ENCODE measurements around the gene SEC31A.
A peak's percentile ranks its signal among the peaks of the same experiment; 100 is the strongest.

SEC31A gene

DNA sequence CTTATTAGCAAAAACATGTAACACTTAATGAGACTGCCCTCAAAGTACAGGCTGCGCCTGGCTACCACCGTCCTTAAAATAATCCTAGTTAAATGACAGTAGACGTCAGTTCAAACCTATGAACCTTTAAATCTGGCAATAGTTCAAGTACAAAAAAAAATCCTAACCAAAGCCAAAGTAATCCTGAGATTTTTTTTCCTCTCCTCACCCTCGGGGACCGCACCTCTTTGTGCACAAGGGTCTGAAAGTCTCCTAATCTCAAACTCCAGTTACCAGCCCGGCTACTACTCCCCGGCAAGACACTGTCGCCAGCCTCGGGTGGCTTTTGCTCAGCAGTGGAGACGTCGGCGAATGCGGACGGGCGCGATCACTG is 439 bp downstream of the SEC31A start:
- Histone ChIP-seq H2AFZ (ENCODE audit: low read length) (peak overlapping the region; percentile 80), H3K36me3 (replicated peaks; ENCODE audit: insufficient read depth, low read length) (no peaks in the 10 kb centered on the region; the same call in 1 of the 2 replicates)
- no peak for DNase-seq

DNA sequence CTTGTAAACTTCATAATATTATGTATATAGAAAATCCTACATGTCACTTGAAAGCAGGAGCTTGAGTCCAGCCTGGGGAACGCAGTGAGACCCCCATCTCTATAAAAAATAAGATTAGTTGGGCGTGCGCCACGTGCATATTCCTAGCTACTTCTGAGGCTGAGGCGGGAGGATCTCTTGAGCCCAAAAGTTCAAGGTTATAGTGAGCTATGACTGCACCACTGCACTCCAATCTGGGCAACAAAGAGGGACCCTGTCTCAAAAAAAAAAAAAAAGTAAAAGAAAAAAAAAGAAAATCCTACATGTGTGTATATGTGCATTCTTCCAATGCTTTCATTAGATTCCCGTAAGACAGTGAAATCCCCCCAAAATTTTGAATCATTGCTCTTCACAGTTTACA is 1.7 kb downstream of the SEC31A start:
- Histone ChIP-seq H3K4me3 (ENCODE audit: low read length) (peak overlapping the region; percentile 95), H3K9ac (ENCODE audit: low read length) (peak overlapping the region; percentile 92; the same call in 1 of the 2 replicates)

More for the DNA sequence above, 439 bp downstream of the SEC31A start:
- no peaks in the 10 kb centered on the region for H3K9me2 ChIP-seq (replicated peaks; ENCODE audit: insufficient read depth, low read length)
- H3K27me3 ChIP-seq (replicated peaks; ENCODE audit: insufficient read depth, low read length): no peaks in the 10 kb centered on the region
- peaks cover 69% of the 10 kb centered on the region for H3K79me2 ChIP-seq (ENCODE audit: low read length)
- peak overlapping the region; percentile 95 for H3K4me3 ChIP-seq (ENCODE audit: low read length)
- TF ChIP-seq EZH2 (optimal IDR thresholded peaks at IDR 0.05; ENCODE audit: low read depth, low read length) (no peak), EZH2phosphoT487 (IDR thresholded peaks at IDR 0.05; ENCODE audit: low read length) (no peak)
- TF ChIP-seq, protein P1, sequence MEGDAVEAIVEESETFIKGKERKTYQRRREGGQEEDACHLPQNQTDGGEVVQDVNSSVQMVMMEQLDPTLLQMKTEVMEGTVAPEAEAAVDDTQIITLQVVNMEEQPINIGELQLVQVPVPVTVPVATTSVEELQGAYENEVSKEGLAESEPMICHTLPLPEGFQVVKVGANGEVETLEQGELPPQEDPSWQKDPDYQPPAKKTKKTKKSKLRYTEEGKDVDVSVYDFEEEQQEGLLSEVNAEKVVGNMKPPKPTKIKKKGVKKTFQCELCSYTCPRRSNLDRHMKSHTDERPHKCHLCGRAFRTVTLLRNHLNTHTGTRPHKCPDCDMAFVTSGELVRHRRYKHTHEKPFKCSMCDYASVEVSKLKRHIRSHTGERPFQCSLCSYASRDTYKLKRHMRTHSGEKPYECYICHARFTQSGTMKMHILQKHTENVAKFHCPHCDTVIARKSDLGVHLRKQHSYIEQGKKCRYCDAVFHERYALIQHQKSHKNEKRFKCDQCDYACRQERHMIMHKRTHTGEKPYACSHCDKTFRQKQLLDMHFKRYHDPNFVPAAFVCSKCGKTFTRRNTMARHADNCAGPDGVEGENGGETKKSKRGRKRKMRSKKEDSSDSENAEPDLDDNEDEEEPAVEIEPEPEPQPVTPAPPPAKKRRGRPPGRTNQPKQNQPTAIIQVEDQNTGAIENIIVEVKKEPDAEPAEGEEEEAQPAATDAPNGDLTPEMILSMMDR (IDR thresholded peaks at IDR 0.05; ENCODE audit: low read length): no peak
- H3K9ac ChIP-seq (ENCODE audit: low read length): peak overlapping the region; percentile 92
- peaks cover 17% of the 10 kb centered on the region for H3K4me1 ChIP-seq (ENCODE audit: low read length)
- no peaks in the 10 kb centered on the region for H3K9me3 ChIP-seq (replicated peaks; ENCODE audit: insufficient read depth, low read length)
- peak overlapping the region; percentile 96 for H3K27ac ChIP-seq (ENCODE audit: low read length)
- peak overlapping the region; percentile 71 for H3K4me2 ChIP-seq (ENCODE audit: low read depth, low read length)
- H3F3A ChIP-seq (ENCODE audit: insufficient read depth, low read length): peaks cover 38% of the 10 kb centered on the region
- H4K20me1 ChIP-seq (ENCODE audit: insufficient read depth, low read length): no peaks in the 10 kb centered on the region

DNA sequence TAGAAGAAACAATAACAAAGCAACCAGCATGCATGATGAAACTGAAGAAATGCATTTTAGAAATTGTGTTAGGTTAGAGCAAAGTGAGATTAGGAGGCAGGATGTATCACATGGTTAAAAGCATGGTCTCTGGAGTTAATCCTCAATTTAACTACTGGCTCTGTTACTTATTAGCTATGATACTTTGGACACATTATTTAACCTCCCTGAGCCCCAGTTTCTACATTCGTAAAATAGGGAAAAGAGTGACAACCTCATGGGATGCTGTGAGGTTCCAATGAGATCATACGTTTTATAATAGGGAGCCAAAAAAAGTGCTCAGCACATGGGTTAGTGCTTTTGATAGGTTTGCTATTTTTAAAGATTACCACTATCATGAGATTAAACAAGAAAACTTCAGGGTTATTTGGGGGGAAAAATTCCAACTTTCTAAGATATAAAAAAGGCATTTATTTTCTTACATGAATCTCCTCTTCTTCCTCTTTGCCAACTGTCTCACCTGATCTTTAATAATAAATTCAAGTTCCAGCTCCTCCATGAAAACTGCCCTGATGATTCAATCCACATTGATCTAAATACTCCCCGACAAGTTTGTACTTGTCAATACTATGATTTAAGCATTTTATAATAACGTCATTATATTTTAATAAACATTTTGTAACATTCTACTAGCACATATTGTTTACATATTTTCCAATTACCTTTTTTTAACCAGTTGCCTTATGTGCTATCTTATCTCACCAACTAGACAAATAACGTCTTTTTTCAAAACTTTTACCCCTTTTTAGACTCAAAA is 4.6 kb downstream of the SEC31A start:
- no peak overlapping the region for H3K4me2 ChIP-seq (ENCODE audit: low read depth, low read length)

More for the DNA sequence above, 1.7 kb downstream of the SEC31A start:
- TF ChIP-seq EZH2phosphoT487 (IDR thresholded peaks at IDR 0.05; ENCODE audit: low read length): no peak
- TF ChIP-seq, protein P1 (IDR thresholded peaks at IDR 0.05; ENCODE audit: low read length): no peak
- TF ChIP-seq EZH2 (optimal IDR thresholded peaks at IDR 0.05; ENCODE audit: low read depth, low read length): no peak
- H3K9me2 ChIP-seq (replicated peaks; ENCODE audit: insufficient read depth, low read length): no peaks in the 10 kb centered on the region
- H4K20me1 ChIP-seq (ENCODE audit: insufficient read depth, low read length): no peaks in the 10 kb centered on the region
- DNase-seq: no peak
- peak overlapping the region; percentile 71 for H3K4me2 ChIP-seq (ENCODE audit: low read depth, low read length)
- H3K27me3 ChIP-seq (replicated peaks; ENCODE audit: insufficient read depth, low read length): no peaks in the 10 kb centered on the region
- no peak overlapping the region for H2AFZ ChIP-seq (ENCODE audit: low read length)
- H3K79me2 ChIP-seq (ENCODE audit: low read length): peaks cover 72% of the 10 kb centered on the region
- H3K4me1 ChIP-seq (ENCODE audit: low read length): peaks cover 17% of the 10 kb centered on the region
- peaks cover 38% of the 10 kb centered on the region for H3F3A ChIP-seq (ENCODE audit: insufficient read depth, low read length)
- no peaks in the 10 kb centered on the region for H3K36me3 ChIP-seq (replicated peaks; ENCODE audit: insufficient read depth, low read length)
- H3K9me3 ChIP-seq (replicated peaks; ENCODE audit: insufficient read depth, low read length): no peaks in the 10 kb centered on the region
- no peak overlapping the region for H3K27ac ChIP-seq (ENCODE audit: low read length)

DNA sequence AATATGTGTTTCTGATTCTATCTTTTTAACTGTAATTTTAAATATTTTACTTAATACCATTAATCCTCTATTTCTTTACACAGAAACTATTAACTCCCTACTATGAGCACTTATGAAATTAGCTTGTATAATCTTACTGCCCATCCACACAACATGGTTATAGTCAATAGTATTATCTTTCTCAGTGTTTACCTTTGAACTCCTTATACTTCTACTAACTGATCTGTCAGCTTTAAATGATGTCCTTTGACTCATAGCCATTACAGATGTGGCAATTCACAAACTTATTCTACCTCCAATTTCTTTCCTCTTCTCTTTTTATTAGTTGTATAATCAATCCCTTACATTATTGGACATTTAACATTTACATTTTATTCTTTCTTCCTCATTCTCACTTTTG is 5.5 kb downstream of the SEC31A start:
- H2AFZ ChIP-seq (ENCODE audit: low read length): no peak overlapping the region
- no peak overlapping the region for H3K27ac ChIP-seq (ENCODE audit: low read length)
- H3K27me3 ChIP-seq (replicated peaks; ENCODE audit: insufficient read depth, low read length): no peaks in the 10 kb centered on the region
- peaks cover 10% of the 10 kb centered on the region for H3F3A ChIP-seq (ENCODE audit: insufficient read depth, low read length)
- no peaks in the 10 kb centered on the region for H3K9me2 ChIP-seq (replicated peaks; ENCODE audit: insufficient read depth, low read length)
- no peak for DNase-seq
- no peak overlapping the region for H3K4me2 ChIP-seq (ENCODE audit: low read depth, low read length)
- no peak overlapping the region for H3K4me3 ChIP-seq (ENCODE audit: low read length)
- no peaks in the 10 kb centered on the region for H3K9me3 ChIP-seq (replicated peaks; ENCODE audit: insufficient read depth, low read length)
- TF ChIP-seq EZH2phosphoT487 (IDR thresholded peaks at IDR 0.05; ENCODE audit: low read length): no peak
- no peaks in the 10 kb centered on the region for H3K36me3 ChIP-seq (replicated peaks; ENCODE audit: insufficient read depth, low read length)
- H3K9ac ChIP-seq (ENCODE audit: low read length): no peak overlapping the region
- H3K79me2 ChIP-seq (ENCODE audit: low read length): peaks cover 96% of the 10 kb centered on the region
- H3K4me1 ChIP-seq (ENCODE audit: low read length): peaks cover 6% of the 10 kb centered on the region; the same call in 1 of the 2 replicates
- peaks cover 3% of the 10 kb centered on the region; the same call in 1 of the 2 replicates for H4K20me1 ChIP-seq (ENCODE audit: insufficient read depth, low read length)

More for the DNA sequence above, 4.6 kb downstream of the SEC31A start:
- Histone ChIP-seq H3K4me3 (ENCODE audit: low read length) (no peak overlapping the region), H4K20me1 (ENCODE audit: insufficient read depth, low read length) (peaks cover 3% of the 10 kb centered on the region; the same call in 1 of the 2 replicates), H2AFZ (ENCODE audit: low read length) (no peak overlapping the region), H3K9me2 (replicated peaks; ENCODE audit: insufficient read depth, low read length) (no peaks in the 10 kb centered on the region), H3K9ac (ENCODE audit: low read length) (no peak overlapping the region), H3K27me3 (replicated peaks; ENCODE audit: insufficient read depth, low read length) (no peaks in the 10 kb centered on the region), H3K79me2 (ENCODE audit: low read length) (peaks cover 92% of the 10 kb centered on the region), H3K9me3 (replicated peaks; ENCODE audit: insufficient read depth, low read length) (no peaks in the 10 kb centered on the region), H3K4me1 (ENCODE audit: low read length) (peaks cover 6% of the 10 kb centered on the region; the same call in 1 of the 2 replicates), H3K36me3 (replicated peaks; ENCODE audit: insufficient read depth, low read length) (no peaks in the 10 kb centered on the region), H3K27ac (ENCODE audit: low read length) (no peak overlapping the region), H3F3A (ENCODE audit: insufficient read depth, low read length) (peaks cover 18% of the 10 kb centered on the region)
- no peak for DNase-seq
- TF ChIP-seq EZH2 (optimal IDR thresholded peaks at IDR 0.05; ENCODE audit: low read depth, low read length): no peak
